GM10248 (cell line): ENCODE data around the gene CCDC30.
"Not testable (repeated sequence)": the region's sequence is repeated elsewhere in the genome, so short reads cannot be mapped to it uniquely, and the experiment has no call there.

Source experiments
- CTCF ChIA-PET: fragments of 300-600 bp; sonication (Branson Sonifier 250); formaldehyde crosslinking; extraction: SDS; loops from one replicate; lab custom pipeline; 2021; ENCODE audit warnings: antibody characterized with exemption; lab: Yijun Ruan, JAX
- POLR2A ChIA-PET: fragments of 350-650 bp; sonication (Branson Sonifier 250); formaldehyde crosslinking; extraction: SDS; loops from one replicate; lab custom pipeline; 2020; ENCODE audit warnings: antibody characterized with exemption; lab: Yijun Ruan, JAX
- DNase-seq: peaks from one replicate; pipeline ENCODE4 v3.0.0; 2012; ENCODE audit errors: extremely low spot score
- CTCF ChIP-seq: IDR thresholded peaks from 2 replicates; pipeline ENCODE4 v1.5.1; 2012; ENCODE audit warnings: mild to moderate bottlenecking, low read depth; ENCODE audit errors: extremely low read depth, missing control alignments, control extremely low read depth

Gene CCDC30

GRCh38 chr1:42618866-42619265 is 155.8 kb downstream of the CCDC30 start:
- DNase-seq = no peak
- POLR2A ChIA-PET = no interaction called here
- TF ChIP-seq CTCF = no peak
- CTCF ChIA-PET = no interaction called here

- ChIA-PET POLR2A (no interaction called here), CTCF (no interaction called here)
- DNase-seq = no peak
- no peak for TF ChIP-seq CTCF
Observed at GRCh38 chr1:42620307-42620706, 157.2 kb downstream of the CCDC30 start.

GRCh38 chr1:42621180-42621579 is 158.1 kb downstream of the CCDC30 start:
- POLR2A ChIA-PET, DNase-seq, CTCF ChIA-PET: not testable (repeated sequence)

GRCh38 chr1:42627205-42627604 is 164.1 kb downstream of the CCDC30 start:
- CTCF ChIA-PET, POLR2A ChIA-PET, DNase-seq: not testable (repeated sequence)

- no peak for TF ChIP-seq CTCF
- ChIA-PET CTCF (interaction anchor here (0.8 to 1.1 kb wide), 2 partner anchors 11 to 41 kb away, joined by 3 to 5 read pairs; no protein-coding TSS in a partner anchor), POLR2A (no interaction called here)
- DNase-seq = no peak
Observed at GRCh38 chr1:42639116-42639515, 176.0 kb downstream of the CCDC30 start.

DNA sequence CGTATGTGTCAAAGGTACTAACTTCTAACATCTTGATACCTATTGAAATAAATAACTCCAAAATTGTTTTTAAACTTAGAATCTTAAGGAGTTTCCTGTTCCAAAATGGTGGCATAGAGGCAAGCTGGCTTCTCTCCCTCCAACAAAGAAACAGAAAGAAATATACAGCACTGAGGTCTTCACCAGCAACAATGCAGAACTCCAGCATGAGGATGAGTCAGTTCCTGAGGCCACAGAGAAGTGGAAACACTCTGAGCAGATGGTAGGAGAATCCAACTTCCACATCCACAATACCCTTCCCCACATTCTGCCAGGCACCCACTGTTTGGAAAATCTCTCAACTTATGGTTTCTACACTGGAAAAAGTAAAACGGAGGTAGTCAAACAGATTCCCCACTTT is 183.0 kb downstream of the CCDC30 start:
- TF ChIP-seq CTCF = no peak
- POLR2A ChIA-PET = no interaction called here
- CTCF ChIA-PET = no interaction called here

DNA sequence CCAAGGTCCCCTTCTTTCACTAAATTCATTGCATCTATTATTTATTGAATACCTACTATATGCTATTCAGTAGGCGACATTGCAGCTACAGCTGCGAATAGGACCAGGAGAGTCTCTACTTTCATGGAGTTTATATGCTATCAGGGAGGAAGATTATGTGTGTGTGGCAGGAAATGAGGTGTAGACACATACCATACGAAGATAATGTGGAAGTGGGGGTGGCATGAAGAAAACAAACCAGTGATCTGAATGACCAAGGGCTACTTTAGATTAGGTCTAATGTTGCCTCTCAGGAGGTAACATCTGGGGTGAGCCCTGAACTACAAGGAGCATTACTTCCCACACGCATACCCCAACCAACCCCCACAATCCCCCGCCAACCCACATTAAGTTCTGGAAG is 194.1 kb downstream of the CCDC30 start:
- TF ChIP-seq CTCF = no peak
- CTCF ChIA-PET = interaction anchor here (1.1 to 1.5 kb wide), 2 partner anchors 319 to 484 kb away, joined by 3 read pairs; no protein-coding TSS in a partner anchor
- POLR2A ChIA-PET = interaction anchor here (1.4 kb wide), 1 partner anchor 26 kb away, joined by 5 read pairs; no protein-coding TSS in a partner anchor
- DNase-seq = no peak

More for the DNA sequence above, 183.0 kb downstream of the CCDC30 start:
- no peak for DNase-seq
